ENCODE data around the gene IL17RC.

Gene IL17RC

GRCh38 chr3:9946112-9947024, 29.5 kb downstream of the IL17RC start:
- peak; percentile 86 for DNase-seq (ENCODE audit: low read depth)
- peak overlapping the region; percentile 60 for H3K4me3 ChIP-seq (ENCODE audit: control insufficient read depth, low read depth, low read length)
- peak; percentile 32 for TF ChIP-seq CTCF (conservative IDR thresholded peaks at IDR 0.05; ENCODE audit: control insufficient read depth, insufficient read depth, low read depth, low read length)

GRCh38 chr3:9947025-9947995, 30.4 kb downstream of the IL17RC start:
- H3K4me3 ChIP-seq (ENCODE audit: control insufficient read depth, low read depth, low read length): peak overlapping the region; percentile 59
- peak; percentile 71 for DNase-seq (ENCODE audit: low read depth)

GRCh38 chr3:9948586-9948985, 31.7 kb downstream of the IL17RC start:
- no peak for TF ChIP-seq CTCF (conservative IDR thresholded peaks at IDR 0.05; ENCODE audit: control insufficient read depth, insufficient read depth, low read depth, low read length)
- DNase-seq (ENCODE audit: low read depth): no peak
- H3K4me3 ChIP-seq (ENCODE audit: control insufficient read depth, low read depth, low read length): no peak overlapping the region

More at GRCh38 chr3:9947025-9947995, 30.4 kb downstream of the IL17RC start:
- peak; percentile 24 for TF ChIP-seq CTCF (conservative IDR thresholded peaks at IDR 0.05; ENCODE audit: control insufficient read depth, insufficient read depth, low read depth, low read length)

GRCh38 chr3:9949115-9949514, 32.2 kb downstream of the IL17RC start:
- TF ChIP-seq CTCF (conservative IDR thresholded peaks at IDR 0.05; ENCODE audit: control insufficient read depth, insufficient read depth, low read depth, low read length): no peak
- no peak overlapping the region for H3K4me3 ChIP-seq (ENCODE audit: control insufficient read depth, low read depth, low read length)
- DNase-seq (ENCODE audit: low read depth): no peak

GRCh38 chr3:9949626-9950025, 32.7 kb downstream of the IL17RC start:
- DNase-seq (ENCODE audit: low read depth): no peak
- TF ChIP-seq CTCF (conservative IDR thresholded peaks at IDR 0.05; ENCODE audit: control insufficient read depth, insufficient read depth, low read depth, low read length): no peak
- H3K4me3 ChIP-seq (ENCODE audit: control insufficient read depth, low read depth, low read length): no peak overlapping the region

- DNase-seq (ENCODE audit: low read depth): no peak
- TF ChIP-seq CTCF (conservative IDR thresholded peaks at IDR 0.05; ENCODE audit: control insufficient read depth, insufficient read depth, low read depth, low read length): no peak
- no peak overlapping the region for H3K4me3 ChIP-seq (ENCODE audit: control insufficient read depth, low read depth, low read length)
Measured at GRCh38 chr3:9951126-9951525, 34.2 kb downstream of the IL17RC start.

Data from fibroblast of mammary gland (primary cell).